ENCODE data around the gene ZFP92.
A peak's percentile ranks its signal among the peaks of the same experiment; 100 is the strongest.

Gene ZFP92

GRCh38 chrX:153455571-153455970, 44.3 kb downstream of the ZFP92 start:
- no peak for DNase-seq (ENCODE audit: low read depth)

- no peak for DNase-seq (ENCODE audit: low read depth)
These were observed 44.9 kb downstream of the ZFP92 start for GRCh38 chrX:153456161-153456560.

- no peak for DNase-seq (ENCODE audit: low read depth)
These were observed 45.4 kb downstream of the ZFP92 start for GRCh38 chrX:153456704-153457103.

- DNase-seq (ENCODE audit: low read depth), result no peak
These were observed 46.0 kb downstream of the ZFP92 start for GRCh38 chrX:153457136-153457825.

- DNase-seq (ENCODE audit: low read depth), result no peak
These were observed 46.7 kb downstream of the ZFP92 start for GRCh38 chrX:153457827-153458466.

- no peak for DNase-seq (ENCODE audit: low read depth)
These were observed 47.2 kb downstream of the ZFP92 start for GRCh38 chrX:153458476-153458875.

- no peak for DNase-seq (ENCODE audit: low read depth)
These were observed 48.7 kb downstream of the ZFP92 start for GRCh38 chrX:153459986-153460385.

GRCh38 chrX:153460826-153461225, 49.6 kb downstream of the ZFP92 start:
- peak; percentile 36 for DNase-seq (ENCODE audit: low read depth)

Measured in T follicular helper cell (primary cell).